Measurements from ENCODE around the gene PIGR.

The PIGR gene

GRCh38 chr1:206946261-206946660 is at the start of gene PIGR:
PIGR (minus strand) TSS chr1:206946466; CDS start chr1:206940531, 5,935 bp downstream.
- FAIRE-seq = no peak

GRCh38 chr1:206992790-206993189 is 46.5 kb upstream of the PIGR start:
- peak; percentile 93 for FAIRE-seq

- FAIRE-seq = no peak
Measured at GRCh38 chr1:206987873-206988272, 41.6 kb upstream of the PIGR start.

GRCh38 chr1:206986885-206987284 is 40.6 kb upstream of the PIGR start:
- no peak for FAIRE-seq

GRCh38 chr1:206986402-206986801 is 40.1 kb upstream of the PIGR start:
- FAIRE-seq = no peak

GRCh38 chr1:206985162-206985749 is 39.0 kb upstream of the PIGR start:
- FAIRE-seq = no peak

GRCh38 chr1:206982216-206982615 is 36.0 kb upstream of the PIGR start:
- FAIRE-seq = no peak

GRCh38 chr1:206979379-206980043 is 33.2 kb upstream of the PIGR start:
- no peak for FAIRE-seq

- no peak for FAIRE-seq
Measured at GRCh38 chr1:206978259-206978658, 32.0 kb upstream of the PIGR start.

- no peak for FAIRE-seq
Measured at GRCh38 chr1:206975306-206975705, 29.0 kb upstream of the PIGR start.

GRCh38 chr1:206974140-206974539 is 27.9 kb upstream of the PIGR start:
- FAIRE-seq = no peak

GRCh38 chr1:206972728-206973127 is 26.5 kb upstream of the PIGR start:
- FAIRE-seq = no peak

GRCh38 chr1:206971029-206971655 is 24.9 kb upstream of the PIGR start:
- no peak for FAIRE-seq

- FAIRE-seq = no peak
Measured at GRCh38 chr1:206970446-206970845, 24.2 kb upstream of the PIGR start, which contains the start of gene FCAMR. FCAMR (minus strand) TSS chr1:206970460; CDS start chr1:206970125, 335 bp downstream.

GRCh38 chr1:206969090-206969489 is 22.8 kb upstream of the PIGR start:
- no peak for FAIRE-seq

- FAIRE-seq = no peak
Measured at GRCh38 chr1:206967096-206967849, 21.0 kb upstream of the PIGR start.

- FAIRE-seq = no peak
Measured at GRCh38 chr1:206965781-206966180, 19.5 kb upstream of the PIGR start.

- FAIRE-seq = no peak
Measured at GRCh38 chr1:206963740-206964139, 17.5 kb upstream of the PIGR start.

- no peak for FAIRE-seq
Measured at GRCh38 chr1:206963119-206963712, 16.9 kb upstream of the PIGR start.

- FAIRE-seq = no peak
Measured at GRCh38 chr1:206962272-206962671, 16.0 kb upstream of the PIGR start.

- FAIRE-seq = no peak
Measured at GRCh38 chr1:206961668-206962067, 15.4 kb upstream of the PIGR start.

GRCh38 chr1:206960676-206961386 is 14.6 kb upstream of the PIGR start:
- no peak for FAIRE-seq

Data from islet of Langerhans (tissue), 1 donor.